UCSD-AML1 (cell line): ENCODE measurements around the gene CDH23.

Experiments
- DNase-seq: peaks from one replicate; lab custom pipeline; 2025; ENCODE audit not compliant: unreplicated experiment; lab: John Stamatoyannopoulos, UW

Gene CDH23

DNA sequence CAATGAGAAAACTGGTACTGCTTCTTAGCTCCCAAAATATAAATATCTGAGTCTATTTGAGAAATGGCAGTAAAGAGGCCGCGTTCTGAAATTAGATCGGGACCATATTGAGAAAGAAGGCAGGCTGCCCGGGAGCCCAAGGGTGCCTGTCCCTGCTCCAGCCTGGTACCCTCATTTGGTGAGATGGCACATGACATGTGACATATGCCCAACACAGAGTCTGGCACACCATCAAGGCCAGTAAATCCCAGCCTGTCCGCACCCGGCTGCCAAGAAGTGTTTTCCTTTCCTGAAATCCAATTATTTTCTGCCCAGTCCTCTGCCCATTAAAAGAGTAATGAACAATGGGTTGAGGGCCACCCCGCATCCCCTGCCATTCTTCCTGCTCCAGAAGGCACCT is 66.4 kb downstream of the CDH23 start:
- DNase-seq: no peak

DNA sequence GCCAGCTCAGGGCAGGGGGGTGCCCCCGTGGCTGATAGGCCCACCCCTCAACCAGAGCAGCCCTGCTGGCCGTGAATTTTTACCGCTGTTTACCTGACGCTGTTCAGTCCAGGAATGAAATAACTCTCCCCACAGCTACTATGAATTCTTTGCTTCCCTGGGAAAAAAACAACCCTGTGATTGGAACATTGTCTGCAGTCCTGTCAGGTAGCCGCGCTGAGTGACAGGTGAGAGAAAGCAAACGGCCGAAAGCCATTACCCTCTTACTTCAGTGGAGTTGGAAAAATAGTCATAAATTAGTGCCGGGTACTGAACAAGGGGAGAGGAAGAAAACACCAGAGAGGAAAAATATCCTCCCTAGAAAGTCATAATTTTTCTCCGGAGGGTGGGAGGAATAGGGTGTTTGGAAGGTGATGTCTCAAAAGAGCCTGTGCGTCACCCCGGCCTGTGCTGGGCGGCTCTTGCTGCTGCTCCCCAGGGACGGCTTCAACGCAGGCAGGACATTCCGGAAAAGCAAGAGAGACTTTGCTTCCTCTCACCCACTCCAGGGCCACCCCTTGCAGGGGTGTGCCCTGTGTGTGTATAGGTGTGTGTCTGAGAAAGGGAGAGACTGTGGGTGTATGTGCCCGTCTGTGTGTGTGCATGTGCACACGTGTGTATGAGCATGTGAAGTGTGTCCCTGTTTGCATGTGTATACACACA is 69.0 kb downstream of the CDH23 start:
- DNase-seq: no peak

DNA sequence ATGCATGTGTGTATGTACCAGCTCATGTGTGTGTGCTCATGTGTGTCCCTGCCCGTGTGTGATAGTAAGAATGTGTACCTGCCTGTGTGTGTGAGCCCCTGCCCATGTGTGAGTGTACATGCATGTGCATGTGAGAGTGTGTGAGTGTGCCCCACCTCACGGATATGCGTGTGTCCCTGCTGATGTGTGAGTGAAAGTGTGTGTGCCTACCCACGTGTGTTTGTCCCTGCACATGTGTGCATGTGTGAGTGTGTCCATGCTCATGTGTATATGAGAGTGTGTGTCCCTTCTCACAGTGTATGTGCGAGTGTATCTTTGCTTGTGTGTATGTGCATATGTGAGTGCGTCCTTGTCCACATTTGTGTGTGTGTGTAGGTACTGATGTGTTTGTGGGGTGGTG is 69.6 kb downstream of the CDH23 start:
- DNase-seq: no peak

DNA sequence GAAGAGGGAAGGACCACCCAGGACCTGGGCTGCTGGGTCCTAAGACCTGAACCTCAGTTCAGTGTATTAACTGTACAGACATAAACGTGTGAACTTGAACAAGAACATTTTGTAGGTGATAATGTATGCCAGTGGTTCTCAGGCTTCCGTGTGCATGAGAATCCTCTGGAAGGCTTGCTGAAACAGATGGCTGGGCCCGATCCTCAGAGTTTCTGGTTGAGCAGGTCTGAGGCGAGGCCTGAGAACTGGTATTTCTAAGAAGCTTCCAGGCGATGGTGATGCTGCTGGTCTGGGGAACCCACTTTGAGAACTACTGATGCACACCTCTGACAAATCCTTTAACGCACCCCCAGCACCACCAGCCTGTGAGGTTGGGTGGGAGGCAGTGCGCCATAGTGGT is 70.4 kb downstream of the CDH23 start:
- no peak for DNase-seq

DNA sequence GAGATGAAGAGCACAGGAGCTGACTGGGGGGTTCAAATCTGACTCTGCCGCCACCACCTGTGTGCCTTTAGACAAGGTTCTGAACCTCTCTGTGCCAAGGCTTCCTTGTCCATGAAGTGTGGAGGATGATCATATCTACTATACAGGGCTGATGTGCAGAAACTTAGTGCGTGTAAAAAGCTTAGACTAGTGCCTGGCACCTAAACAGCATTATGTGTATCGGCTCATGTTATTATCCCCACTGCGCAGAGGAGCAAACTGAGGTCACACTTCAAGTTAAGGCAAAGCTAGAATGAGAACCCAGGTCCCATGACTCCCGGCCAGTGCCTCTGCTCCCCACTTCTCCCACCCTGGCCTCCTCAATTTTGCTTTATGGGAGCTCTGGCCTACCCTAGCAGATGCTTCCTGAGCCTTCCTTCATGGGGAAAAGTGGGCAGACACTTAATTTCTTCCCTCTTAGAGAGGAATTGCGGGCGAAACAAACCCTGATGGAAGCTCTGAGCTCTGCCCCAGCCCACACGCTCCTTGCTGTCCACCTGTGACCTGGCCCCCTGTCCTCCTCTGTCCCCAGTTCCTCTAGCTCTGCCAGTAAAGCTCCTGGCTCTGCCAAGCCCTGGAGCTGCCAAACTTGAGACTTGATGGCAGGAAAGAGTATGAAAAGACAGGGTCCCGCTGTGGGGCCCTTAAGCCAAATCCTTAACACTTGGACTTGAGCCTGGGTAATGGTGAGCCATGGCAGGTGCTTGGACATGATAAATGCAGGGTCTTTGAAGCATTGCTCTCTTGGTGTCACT is 71.0 kb downstream of the CDH23 start:
- DNase-seq: no peak

DNA sequence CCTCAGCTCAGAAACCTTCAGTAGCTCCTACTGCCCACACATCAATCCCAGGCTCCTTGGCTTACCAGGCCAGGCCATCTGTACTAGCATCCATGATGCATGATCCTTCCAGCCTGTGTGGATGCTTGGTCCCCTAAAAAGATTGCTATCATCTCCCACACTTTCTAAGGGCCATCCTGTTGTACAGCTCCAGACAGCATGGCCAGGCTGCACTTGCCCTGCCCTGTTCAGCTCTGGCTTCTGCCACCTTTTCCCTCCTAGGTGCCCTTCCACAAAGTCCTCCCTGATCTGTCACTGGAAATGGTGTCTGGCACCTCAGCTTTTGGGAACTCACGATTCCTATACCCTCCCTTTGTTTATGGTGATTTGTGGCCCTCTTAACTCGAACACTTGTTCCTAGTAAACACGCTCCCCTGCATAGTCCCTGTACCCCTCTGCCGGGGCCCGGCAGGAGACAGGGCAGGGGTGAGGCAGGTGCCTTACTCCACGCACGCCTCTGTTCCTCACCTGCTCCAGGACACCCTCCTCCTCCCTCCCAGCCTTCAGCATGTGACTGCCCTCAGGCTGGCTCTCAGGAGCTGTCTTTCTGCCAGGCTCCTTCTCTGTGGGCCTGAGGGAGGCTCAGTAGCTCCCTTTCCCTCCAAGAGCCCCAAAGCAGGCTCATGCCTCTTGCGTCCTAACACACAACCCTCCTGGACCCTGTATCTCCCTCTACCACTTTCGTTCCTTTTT is 71.8 kb downstream of the CDH23 start:
- DNase-seq: no peak

DNA sequence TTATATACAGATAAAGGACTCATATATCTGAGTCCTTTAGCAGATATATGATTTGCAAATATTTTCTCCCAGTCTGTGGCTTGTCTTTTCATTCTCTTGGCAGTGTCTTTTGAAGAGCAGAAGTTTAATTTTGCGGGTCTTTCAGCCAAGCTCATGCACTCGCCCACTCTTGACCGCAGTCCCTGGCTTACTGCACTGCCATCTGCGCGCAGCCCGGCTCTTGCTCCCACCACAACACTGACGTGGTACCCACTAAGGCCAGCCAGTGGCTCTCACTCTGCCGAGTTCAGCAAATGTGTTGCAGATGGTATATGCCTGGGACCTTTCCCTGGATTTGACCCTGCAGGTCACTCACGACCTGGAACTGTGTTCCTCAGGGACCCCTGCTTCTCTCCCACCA is 74.3 kb downstream of the CDH23 start:
- no peak for DNase-seq

DNA sequence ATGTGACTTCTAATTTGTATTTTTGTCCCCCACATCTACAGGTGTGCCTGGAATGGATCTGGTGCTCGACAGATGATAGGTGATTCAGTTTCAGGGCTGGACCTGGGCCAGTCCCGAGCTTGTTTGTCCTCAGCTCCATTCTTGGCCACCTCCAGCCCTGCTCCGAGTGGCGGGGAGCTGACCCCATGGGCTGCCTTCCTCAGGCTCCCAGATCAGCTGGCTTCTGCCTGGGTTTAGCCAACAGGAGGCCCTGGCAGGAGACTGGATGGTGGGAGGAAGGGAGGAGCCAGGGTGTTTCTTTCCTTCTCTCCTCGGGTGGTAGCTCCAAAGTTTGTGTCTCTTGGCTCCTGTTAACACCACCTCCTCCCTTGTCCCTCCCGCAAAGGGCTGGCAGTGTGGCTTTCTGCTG is 75.2 kb downstream of the CDH23 start:
- no peak for DNase-seq

DNA sequence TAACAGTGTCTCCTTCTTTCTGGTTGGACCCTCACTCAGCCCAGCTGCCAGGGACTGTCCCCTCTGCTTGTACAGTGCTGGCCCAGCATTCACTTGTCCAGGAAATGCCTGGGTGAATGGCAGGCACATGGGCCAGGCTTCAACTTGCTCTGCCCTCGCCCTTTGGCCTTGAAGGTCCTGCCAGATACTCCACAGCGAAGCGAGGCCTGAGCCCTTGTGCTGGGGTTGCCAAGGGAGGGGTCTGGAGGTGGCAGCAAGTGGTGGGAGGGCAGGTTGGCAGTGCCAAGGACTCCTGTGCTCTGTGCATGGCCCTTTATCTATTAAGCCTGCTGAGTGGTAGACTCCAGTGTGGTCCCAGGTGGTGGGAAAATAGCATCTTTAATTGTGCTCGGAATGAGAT is 75.7 kb downstream of the CDH23 start:
- no peak for DNase-seq

DNA sequence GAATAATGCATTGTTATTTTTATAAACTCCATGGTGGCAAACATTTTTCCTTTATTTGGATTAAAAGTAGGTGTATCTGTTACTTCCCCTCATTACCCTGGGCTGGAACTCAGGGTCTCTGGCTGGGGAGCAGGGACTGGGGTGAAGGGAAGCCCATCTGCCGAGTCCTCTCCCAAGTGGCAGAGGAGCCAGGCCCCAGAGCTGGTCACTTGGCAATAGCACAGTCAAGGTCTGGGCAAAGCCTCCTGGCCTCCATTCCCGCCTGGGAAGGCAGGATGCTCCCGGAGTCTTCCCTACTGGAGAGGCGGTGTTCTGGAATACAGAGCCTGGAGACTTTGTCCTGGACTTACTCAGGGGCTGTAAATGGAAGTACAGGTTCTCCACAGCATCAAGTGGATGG is 76.2 kb downstream of the CDH23 start:
- DNase-seq: no peak

DNA sequence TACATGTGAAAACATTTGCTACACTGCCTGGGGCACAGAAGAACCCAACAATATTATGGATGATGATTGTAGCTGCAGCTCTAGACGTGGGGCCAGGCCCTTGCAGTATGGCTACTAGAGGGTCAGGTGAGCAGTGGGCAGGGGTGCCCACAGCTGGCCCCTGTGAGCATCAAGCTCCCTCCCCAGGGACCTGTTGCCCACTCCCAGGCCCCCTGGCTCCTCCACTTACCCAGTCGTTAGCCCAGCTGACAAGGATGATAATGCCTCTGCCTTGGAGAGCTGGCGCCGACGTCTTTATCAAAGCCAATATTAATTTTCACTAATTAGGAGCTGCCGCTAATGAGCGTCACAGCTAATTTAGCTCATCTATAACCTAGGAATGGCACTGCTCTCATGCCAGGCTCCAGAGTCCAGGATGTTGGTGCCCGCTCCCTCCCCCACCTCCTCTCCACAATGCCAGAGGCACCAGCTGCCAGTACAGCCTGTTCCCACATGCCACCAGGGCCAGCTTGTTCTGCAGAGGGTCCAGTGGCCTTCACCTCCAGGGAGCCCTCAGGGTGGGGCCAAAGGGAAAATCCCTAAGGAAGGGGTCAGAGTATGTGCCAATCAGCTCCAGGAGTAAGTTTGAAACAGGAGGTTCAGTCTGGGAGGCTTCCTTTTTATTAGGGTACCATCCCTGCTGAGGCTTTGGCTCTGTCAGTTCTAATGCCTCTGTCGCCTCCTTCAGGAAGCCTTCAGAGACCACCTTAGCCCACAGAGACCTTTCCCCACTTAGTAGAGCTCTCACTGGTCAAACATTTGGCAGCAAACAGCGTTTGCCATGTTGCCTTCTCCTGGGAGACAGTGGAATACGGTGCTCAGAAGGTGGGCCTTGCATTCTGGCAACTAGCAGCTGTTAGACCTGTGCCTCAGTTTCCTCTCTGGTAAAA is 77.2 kb downstream of the CDH23 start:
- no peak for DNase-seq

DNA sequence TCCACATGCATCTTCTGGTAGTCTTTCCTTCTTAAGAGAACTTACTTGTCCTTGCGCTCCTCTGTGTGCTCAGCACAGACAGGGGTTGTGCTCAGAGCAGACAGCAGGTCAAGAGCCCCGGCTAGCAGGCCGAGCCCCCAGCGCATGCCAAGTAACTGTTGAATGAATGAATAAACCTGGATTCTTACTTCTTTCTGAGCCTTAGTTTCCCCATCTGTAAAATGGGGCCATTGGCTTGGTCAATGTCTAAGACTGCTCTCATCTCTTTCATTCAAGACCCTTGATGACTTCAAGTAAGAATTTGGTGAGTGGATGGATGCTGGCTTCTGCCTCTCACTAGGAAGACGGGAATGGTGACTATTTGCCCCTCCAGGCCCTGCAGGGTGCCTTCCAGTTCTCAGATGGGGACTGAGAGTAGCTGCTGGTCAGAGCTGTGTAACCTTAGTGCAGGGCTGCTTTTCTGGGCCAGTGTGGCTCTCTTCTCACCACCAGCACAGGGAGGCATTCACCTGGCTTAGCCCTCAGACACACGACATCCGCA is 78.1 kb downstream of the CDH23 start:
- DNase-seq: no peak

DNA sequence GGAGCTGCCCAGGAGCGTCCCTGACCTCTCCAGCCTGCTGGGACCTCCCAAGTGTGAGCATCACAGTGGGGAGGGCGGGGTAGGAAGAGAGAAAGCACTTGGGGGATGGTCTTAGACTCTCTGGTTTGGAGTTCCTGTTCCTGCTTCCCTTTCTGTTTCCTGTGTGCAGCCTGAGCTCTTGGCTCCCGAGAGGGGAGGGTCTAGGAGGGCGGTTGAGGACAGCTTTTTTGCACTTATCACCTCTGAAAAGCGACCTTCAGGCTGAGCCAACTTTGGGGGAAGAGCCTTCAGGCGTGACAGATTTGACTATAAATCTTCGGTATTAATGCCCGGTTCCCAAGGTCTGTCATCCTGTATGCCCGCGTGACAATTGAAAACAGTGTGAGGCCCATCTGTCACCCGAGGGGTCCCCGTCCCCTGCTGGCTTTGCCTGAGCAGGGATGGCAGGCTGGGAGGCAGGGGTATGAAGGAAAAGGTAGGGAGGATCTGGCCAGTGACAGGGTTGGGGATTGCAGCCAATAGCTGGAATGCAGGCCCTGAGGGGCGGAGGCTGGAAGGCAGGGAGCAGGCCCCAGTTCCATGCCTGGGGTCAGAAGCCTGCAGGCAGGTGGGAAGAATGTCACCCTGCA is 78.6 kb downstream of the CDH23 start:
- DNase-seq: peak; percentile 76

DNA sequence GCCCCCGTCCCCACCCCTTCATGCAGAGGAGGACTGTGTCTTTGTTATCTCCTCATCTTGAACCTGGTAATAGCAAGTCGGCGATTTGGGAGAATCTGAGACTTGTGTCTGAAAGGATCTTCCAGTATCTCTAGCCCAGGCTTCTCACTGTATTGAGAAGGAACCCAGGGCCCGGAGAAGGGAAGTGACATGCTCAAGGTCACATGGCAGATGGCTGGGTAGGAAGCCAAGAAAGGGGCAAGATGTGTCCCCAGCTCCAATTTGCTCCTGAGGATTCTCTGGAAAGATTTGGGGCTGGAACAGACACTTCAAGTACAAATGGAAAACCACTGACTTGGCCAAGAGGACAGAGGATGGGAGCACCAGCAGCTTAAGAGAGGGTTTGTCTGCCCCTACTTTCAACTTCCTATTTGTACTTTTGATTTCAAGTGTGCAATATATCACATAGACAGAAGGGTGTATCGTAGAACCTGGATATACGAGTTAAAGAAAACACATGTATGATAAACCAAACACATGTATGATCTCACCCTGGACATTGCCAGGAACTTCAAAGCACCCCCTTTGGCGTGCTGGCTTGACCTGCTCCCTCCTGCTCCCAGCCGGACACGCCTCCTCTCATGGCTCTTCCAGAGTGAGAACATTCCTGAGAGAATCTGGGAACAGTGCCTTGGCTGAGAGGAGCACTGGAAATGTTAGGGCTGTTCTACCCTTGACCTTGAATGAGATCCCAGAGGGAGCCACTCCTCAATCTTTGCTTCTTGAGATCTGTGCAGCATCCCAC is 79.7 kb downstream of the CDH23 start:
- no peak for DNase-seq

DNA sequence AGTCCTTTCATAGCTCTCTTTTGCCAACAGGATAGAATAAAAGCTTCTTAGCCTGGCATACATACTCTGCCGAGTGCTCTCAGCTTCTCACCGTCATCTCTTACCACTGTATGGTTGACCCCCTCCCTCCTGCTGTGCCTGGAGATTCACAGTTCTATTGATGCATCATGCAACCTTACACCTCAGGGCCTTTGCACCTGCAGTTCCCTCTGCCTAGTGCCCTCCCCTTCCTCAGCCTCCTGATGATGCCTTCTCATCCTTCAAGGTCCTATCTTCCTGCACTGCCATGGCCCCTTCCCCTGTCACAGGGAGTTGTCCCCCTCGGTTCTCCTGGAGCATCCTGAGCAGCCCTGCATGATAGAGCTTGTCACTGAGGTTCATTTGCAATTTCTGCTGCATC is 81.5 kb downstream of the CDH23 start:
- no peak for DNase-seq

DNA sequence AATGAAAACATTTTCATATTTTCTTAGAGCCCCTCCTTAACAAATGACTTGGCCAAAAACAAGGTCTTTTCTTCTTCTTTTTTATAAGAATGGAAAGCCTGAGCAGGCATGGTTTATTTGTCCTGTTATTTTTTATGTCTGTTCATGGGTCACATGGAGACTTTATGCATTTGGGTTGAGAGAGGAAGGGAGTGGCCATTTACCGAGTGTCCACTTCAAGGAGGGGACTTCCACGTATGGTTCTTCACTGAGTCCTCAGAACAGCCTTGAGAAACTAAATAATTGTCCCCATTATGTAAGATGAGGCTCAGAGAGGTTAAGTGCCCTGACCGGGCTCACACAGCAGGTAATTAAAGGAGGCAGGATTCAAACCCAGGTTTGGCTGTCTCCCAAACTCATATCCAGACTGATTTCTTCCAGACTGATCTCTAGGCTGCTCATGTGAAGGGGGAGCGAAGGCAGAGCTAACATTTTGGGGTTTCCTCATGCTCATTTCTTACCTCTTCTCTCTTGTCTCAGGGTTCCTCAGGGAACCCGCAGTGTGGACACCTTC is 82.2 kb downstream of the CDH23 start:
- DNase-seq: no peak

DNA sequence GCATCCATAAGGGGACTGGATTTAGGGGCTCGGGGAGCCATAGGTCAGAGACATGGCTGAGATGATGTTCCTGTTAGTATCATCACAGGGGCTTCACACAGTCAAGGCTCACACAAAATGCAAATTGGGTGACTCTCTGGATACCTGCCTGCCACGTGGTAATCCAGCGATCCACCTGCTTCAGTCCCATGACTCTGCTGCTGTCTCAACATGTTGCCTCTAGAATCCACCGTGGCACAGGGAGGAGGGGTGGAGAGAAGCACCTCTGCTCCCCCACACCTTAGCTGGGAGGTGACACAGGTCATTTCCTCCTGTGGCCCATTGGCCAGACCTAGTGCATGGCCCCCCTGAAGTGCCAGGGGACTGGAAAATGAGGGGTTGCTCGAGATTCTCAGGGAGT is 83.1 kb downstream of the CDH23 start:
- DNase-seq: no peak

DNA sequence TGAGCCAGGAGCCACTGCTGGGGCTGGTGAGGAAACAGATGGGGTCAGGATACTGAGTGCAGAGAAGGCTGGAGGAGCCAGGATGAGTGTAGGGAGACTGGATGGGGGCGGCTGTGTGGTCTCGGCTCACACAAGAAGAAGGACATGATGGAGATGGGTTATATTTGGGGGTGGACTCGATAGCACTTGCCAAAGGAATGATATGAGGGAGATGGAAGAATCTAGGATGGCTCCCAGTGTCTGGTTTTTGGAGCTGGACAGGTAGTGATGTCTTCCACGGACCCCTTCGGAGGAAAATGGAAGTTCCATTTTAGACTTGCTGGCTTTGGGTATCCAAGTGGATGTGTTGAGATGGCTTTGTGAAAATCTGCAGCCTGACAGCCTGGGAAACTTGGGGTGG is 83.9 kb downstream of the CDH23 start:
- DNase-seq: no peak

DNA sequence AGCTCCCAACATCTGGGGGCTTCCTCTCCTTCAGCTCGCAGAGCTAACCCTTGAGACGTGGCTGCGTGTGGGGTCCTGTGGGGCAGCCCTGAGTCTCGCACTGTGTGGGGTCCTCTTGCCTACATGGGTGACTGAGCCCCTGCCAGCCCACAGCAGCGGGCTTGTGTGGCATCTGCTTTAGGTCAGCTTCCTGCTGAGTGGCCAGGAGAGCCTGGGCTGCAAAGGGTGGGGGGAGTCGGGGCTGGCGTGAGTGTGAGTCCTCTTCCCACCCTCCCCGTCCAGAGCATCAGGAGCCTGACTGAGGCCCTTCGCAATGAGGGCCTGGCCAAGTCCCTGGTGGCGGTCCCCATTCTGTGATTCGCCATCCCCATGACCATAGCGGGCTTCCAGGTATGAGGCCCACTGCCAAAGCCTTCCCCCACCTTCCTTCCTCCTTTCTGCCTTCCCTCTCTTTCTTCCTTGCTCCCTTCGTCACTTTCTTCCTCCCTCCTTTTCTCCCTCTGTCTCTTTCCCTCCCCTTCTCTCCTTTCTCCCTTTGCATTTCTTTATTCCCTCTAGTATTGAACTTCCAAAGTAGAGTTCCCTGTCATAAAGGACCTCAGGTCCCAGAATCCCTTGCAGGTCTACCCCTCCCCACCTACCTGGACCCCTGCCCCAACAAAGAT is 85.2 kb downstream of the CDH23 start:
- DNase-seq: no peak
